Endothelial cell of umbilical vein (primary cell): ENCODE measurements around the gene MAPKBP1. TPM values are rescaled to one million over a fixed set of nuclear protein-coding genes. Genes with fewer than 3 reads are reported as not detected.
A peak's percentile ranks its signal among the peaks of the same experiment; 100 is the strongest.

Experiments
- BruUV-seq: library from RNA; stranded (reverse); fragments of 400-500 nt; replicated peaks from 2 replicates; lab custom pipeline; 2021; lab: Mats Ljungman, UMichigan
- CTCF ChIA-PET: fragments of 300-600, 350-600 bp; sonication (Branson Sonifier 250); formaldehyde crosslinking; loops from one replicate; lab custom pipeline; 2021; ENCODE audit warnings: antibody characterized with exemption, inconsistent platforms; lab: Charles Lee
- POLR2A ChIA-PET: fragments of 300-600, 350-600 bp; sonication (Branson Sonifier 250); formaldehyde crosslinking; loops from one replicate; lab custom pipeline; 2021; ENCODE audit warnings: antibody characterized with exemption, inconsistent platforms; lab: Charles Lee
- DNase-seq: peaks from one replicate; pipeline ENCODE4 v3.0.0-alpha.2; 2011; ENCODE audit warnings: low read depth, low spot score
- FAIRE-seq: peaks from 2 replicates; lab custom pipeline; 2011; peaks lifted over from hg19 to GRCh38; lab: Jason Lieb, UNC
- H2AFZ ChIP-seq: 2 replicates; pipeline ENCODE4 v1.6.0; 2012; ENCODE audit warnings: low read depth, low read length, control low read depth, inconsistent platforms
- H3K27ac ChIP-seq: 2 replicates; pipeline ENCODE4 v1.5.1; 2011; ENCODE audit warnings: low read depth, mild to moderate bottlenecking, control low read depth, low read length, moderate library complexity; ENCODE audit not compliant: insufficient read depth
- H3K27me3 ChIP-seq, 2 experiments: 2 replicates each; pipeline versions ENCODE4 v1.6.0 to v1.6.1; 2011; ENCODE audit warnings: low read length in 2 of 2, mixed read lengths in 1 of 2; ENCODE audit not compliant: control insufficient read depth in 2 of 2, insufficient read depth in 2 of 2
- H3K36me3 ChIP-seq, 2 experiments: 2 replicates in 1 of 2; 3 replicates in 1 of 2; pipeline ENCODE4 v1.5.1; 2011; ENCODE audit warnings: low read length in 2 of 2, mild to moderate bottlenecking in 1 of 2, moderate library complexity in 1 of 2; ENCODE audit not compliant: control insufficient read depth in 2 of 2, insufficient read depth in 2 of 2; ENCODE audit errors: extremely low read depth in 1 of 2
- H3K4me1 ChIP-seq: 3 replicates; pipeline ENCODE4 v1.5.1; 2011; ENCODE audit warnings: mild to moderate bottlenecking, low read length; ENCODE audit not compliant: control insufficient read depth, insufficient read depth; ENCODE audit errors: extremely low read depth
- H3K4me2 ChIP-seq: 2 replicates; pipeline ENCODE4 v1.6.1; 2011; ENCODE audit warnings: low read length, control low read depth, mixed read lengths; ENCODE audit not compliant: insufficient read depth
- H3K4me3 ChIP-seq, 3 experiments: fragments of 200-600 bp in 1 of 3; sonication (generic), shearing (Covaris generic) in 1 of 3; replicated peaks in 1 of 3; 2 replicates each; pipeline ENCODE4 v1.5.1; 2011 to 2016; ENCODE audit warnings: control low read depth in 3 of 3, low read length in 3 of 3, mild to moderate bottlenecking in 2 of 3, inconsistent platforms in 1 of 3, low read depth in 1 of 3, moderate library complexity in 1 of 3; ENCODE audit not compliant: insufficient read depth in 1 of 3
- H3K79me2 ChIP-seq: 2 replicates; pipeline ENCODE4 v1.6.0; 2012; ENCODE audit warnings: low read length, inconsistent platforms; ENCODE audit not compliant: control insufficient read depth, insufficient read depth
- H3K9ac ChIP-seq: replicated peaks from 2 replicates; pipeline ENCODE3; 2011; ENCODE audit warnings: low read length, control low read depth; ENCODE audit not compliant: insufficient read depth; ENCODE audit errors: extremely low read depth
- H3K9me1 ChIP-seq: replicated peaks from 3 replicates; pipeline ENCODE4 v1.6.0; 2011; ENCODE audit warnings: mild to moderate bottlenecking, low read length; ENCODE audit not compliant: control insufficient read depth, insufficient read depth; ENCODE audit errors: extremely low read depth
- H3K9me3 ChIP-seq: replicated peaks from 2 replicates; pipeline ENCODE4 v1.5.1; 2012; ENCODE audit warnings: low read length, inconsistent platforms; ENCODE audit not compliant: control insufficient read depth, insufficient read depth
- H4K20me1 ChIP-seq: replicated peaks from 2 replicates; pipeline ENCODE3; 2011; ENCODE audit warnings: mild to moderate bottlenecking, low read length; ENCODE audit not compliant: control insufficient read depth, insufficient read depth; ENCODE audit errors: extremely low read depth
- EZH2 ChIP-seq: IDR thresholded peaks from 2 replicates; pipeline ENCODE4 v1.6.1; 2012; ENCODE audit warnings: borderline replicate concordance, low read depth, mild to moderate bottlenecking, moderate library complexity, low read length, inconsistent platforms; ENCODE audit not compliant: severe bottlenecking
- FOS ChIP-seq: IDR thresholded peaks from 2 replicates; pipeline ENCODE4 v1.6.1; 2011; ENCODE audit warnings: mild to moderate bottlenecking, low read length, moderate library complexity, borderline replicate concordance; ENCODE audit not compliant: insufficient read depth
- GATA2 ChIP-seq: IDR thresholded peaks from 2 replicates; pipeline ENCODE4 v1.7.0; 2011; ENCODE audit warnings: low read depth, mild to moderate bottlenecking, moderate library complexity, mixed read lengths, low read length; ENCODE audit not compliant: insufficient read length, insufficient read depth
- JUN ChIP-seq: IDR thresholded peaks from 2 replicates; pipeline ENCODE4 v1.6.1; 2011; ENCODE audit warnings: borderline replicate concordance, low read depth; ENCODE audit not compliant: insufficient read length, insufficient read depth
- MYC ChIP-seq: IDR thresholded peaks from one replicate; pipeline ENCODE4 v1.6.1; 2011; ENCODE audit warnings: mild to moderate bottlenecking, low read depth, low read length
- POLR2A ChIP-seq: IDR thresholded peaks from 2 replicates; pipeline ENCODE4 v1.6.1; 2012; ENCODE audit warnings: low read depth, mild to moderate bottlenecking, control low read depth, low read length
- POLR2AphosphoS5 ChIP-seq: IDR thresholded peaks from 2 replicates; pipeline ENCODE4 v1.6.1; 2012; ENCODE audit warnings: low read depth, mild to moderate bottlenecking, control low read depth, low read length, moderate library complexity; ENCODE audit not compliant: insufficient read depth
- dilution Hi-C: fragments of 300-500 bp; cut with MboI; formaldehyde crosslinking; loops from one replicate; pipeline ENCODE4 v1.15.0; 2019; ENCODE audit warnings: low sequenced_read_pairs; ENCODE audit not compliant: extremely low pct_ligation_motif_present
- intact Hi-C: fragments of 100-400 bp; cut with micrococcal nuclease; formaldehyde crosslinking; loops from one replicate; pipeline ENCODE4 v1.10.0; 2022
- polyA plus RNA-seq, 4 experiments: library from polyadenylated mRNA; depleted of rRNA in 3 of 4; stranded (reverse) in 3 of 4; unstranded in 1 of 4; fragments of >200 nt; gene quantifications; 2 replicates each; pipeline versions ENCODE4 v1.2.1 to v1.2.3, GENCODE V29; 2011 to 2012; ENCODE audit warnings: missing spikeins in 1 of 4
- total RNA-seq: library from RNA; stranded (reverse); gene quantifications from 2 replicates; pipeline ENCODE4 v1.2.3, GENCODE V29; 2021
- TF ChIP-seq, protein P1 (sequence below), 2 donors: IDR thresholded peaks; 1 replicate in 1 of 2; 2 replicates in 1 of 2; pipeline ENCODE4 v1.5.1; 2011; ENCODE audit warnings: low read length in 2 of 2, mild to moderate bottlenecking in 2 of 2, moderate library complexity in 2 of 2, control low read depth in 1 of 2, inconsistent platforms in 1 of 2, low read depth in 1 of 2; ENCODE audit not compliant: insufficient read depth in 1 of 2; ENCODE audit errors: extremely low read depth in 1 of 2
- TF ChIP-seq, protein P2 (sequence below): IDR thresholded peaks from 2 replicates; pipeline ENCODE4 v1.6.1; 2011; ENCODE audit not compliant: insufficient read depth, insufficient read length

Gene MAPKBP1
- total and polyA plus RNA-seq, 2 donors (not counting 3 experiments of a cell fraction or from before 2014, with no cell fraction given) = 12.3 to 55.8 TPM

DNA sequence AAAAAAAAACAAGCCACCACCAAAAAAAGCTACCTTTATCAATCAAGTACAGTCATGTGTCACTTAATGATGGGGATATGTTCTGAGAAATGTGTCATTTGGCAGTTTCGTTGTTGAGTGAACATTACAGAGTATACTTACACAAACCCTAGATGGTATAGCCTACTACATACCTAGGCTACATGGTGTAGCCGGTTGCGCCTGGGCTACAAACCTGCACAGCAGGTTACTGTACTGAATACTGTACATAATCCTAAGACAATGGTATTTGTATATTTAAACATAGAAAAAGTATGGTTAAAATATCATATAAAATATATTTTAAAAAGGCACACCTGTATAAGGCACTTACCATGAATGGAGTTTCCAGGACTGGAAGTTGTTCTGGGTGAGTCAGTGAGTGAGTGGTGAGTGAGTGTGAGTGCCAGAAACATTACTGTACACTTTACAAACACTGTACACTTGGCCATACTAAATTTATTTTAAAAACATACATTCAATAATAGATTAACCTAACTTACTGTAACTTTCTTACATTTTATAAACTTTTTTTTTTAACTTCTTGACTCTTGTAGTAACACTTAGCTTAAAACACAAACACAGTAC lies 27.7 kb downstream of the MAPKBP1 start:
- Histone ChIP-seq H3K36me3 (peaks cover 2 to 6% of the 10 kb centered on the region in 2 experiments), H3K4me2 (no peak overlapping the region), H3K9me1 (no peaks in the 10 kb centered on the region), H3K4me3 (no peak overlapping the region), H3K79me2 (peaks cover 26% of the 10 kb centered on the region), H3K27me3 (no peaks in the 10 kb centered on the region), H3K9ac (no peak overlapping the region), H2AFZ (no peak overlapping the region), H3K4me1 (peaks cover 28% of the 10 kb centered on the region), H3K27ac (no peak overlapping the region), H4K20me1 (no peaks in the 10 kb centered on the region), H3K9me3 (no peaks in the 10 kb centered on the region)
- dilution Hi-C loops = no loop called here
- POLR2A ChIA-PET = interaction anchor here (0.7 kb wide), 1 partner anchor 28 kb away, joined by 3 read pairs; the partner anchor contains the start of gene MAPKBP1
- CTCF ChIA-PET = interaction anchor here (1.1 to 15.9 kb wide), 6 partner anchors 9 to 336 kb away, joined by 3 to 754 read pairs (median 4); partner anchors contain the start of gene MAPKBP1
- FAIRE-seq (peak; percentile 47), DNase-seq (peak; percentile 43)
- intact Hi-C loops = no loop called here
- no TSS peak for BruUV-seq
- TF ChIP-seq JUN (peak; percentile 15), FOS (peak; percentile 76), POLR2AphosphoS5 (no peak), MYC (no peak), EZH2 (no peak), GATA2 (no peak), POLR2A (no peak)
- TF ChIP-seq, protein P1, sequence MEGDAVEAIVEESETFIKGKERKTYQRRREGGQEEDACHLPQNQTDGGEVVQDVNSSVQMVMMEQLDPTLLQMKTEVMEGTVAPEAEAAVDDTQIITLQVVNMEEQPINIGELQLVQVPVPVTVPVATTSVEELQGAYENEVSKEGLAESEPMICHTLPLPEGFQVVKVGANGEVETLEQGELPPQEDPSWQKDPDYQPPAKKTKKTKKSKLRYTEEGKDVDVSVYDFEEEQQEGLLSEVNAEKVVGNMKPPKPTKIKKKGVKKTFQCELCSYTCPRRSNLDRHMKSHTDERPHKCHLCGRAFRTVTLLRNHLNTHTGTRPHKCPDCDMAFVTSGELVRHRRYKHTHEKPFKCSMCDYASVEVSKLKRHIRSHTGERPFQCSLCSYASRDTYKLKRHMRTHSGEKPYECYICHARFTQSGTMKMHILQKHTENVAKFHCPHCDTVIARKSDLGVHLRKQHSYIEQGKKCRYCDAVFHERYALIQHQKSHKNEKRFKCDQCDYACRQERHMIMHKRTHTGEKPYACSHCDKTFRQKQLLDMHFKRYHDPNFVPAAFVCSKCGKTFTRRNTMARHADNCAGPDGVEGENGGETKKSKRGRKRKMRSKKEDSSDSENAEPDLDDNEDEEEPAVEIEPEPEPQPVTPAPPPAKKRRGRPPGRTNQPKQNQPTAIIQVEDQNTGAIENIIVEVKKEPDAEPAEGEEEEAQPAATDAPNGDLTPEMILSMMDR (IDR thresholded peaks at IDR 0.05; ENCODE audit: extremely low read depth in 1 of 2, insufficient read depth in 1 of 2, low read depth in 1 of 2, low read length in 2 of 2) = no peak
- TF ChIP-seq, protein P2, sequence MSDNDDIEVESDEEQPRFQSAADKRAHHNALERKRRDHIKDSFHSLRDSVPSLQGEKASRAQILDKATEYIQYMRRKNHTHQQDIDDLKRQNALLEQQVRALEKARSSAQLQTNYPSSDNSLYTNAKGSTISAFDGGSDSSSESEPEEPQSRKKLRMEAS = no peak
